Measurements from ENCODE around the gene ARHGAP24. TPM values are rescaled to one million over a fixed set of nuclear protein-coding genes. Genes with fewer than 3 reads are reported as not detected.

Gene ARHGAP24
- total and polyA plus RNA-seq, 7 donors: 0.46 to 40.4 (median 23.1) TPM

- no peaks in the 10 kb centered on the region for H3K36me3 ChIP-seq
- H3K9me3 ChIP-seq: no peaks in the 10 kb centered on the region
- H3K4me1 ChIP-seq: peaks cover 0 to 14% (median 6%) of the 10 kb centered on the region in 4 donors
- intact Hi-C loops (cut with DNase I): no loop called here
- 19 to 30% methylated on average over 1 of the region's 1 CpG for WGBS, 2 donors
- DNase-seq: no peak
- no peak overlapping the region for H3K27ac ChIP-seq
- H3K4me3 ChIP-seq: no peak overlapping the region
- no peaks in the 10 kb centered on the region for H3K27me3 ChIP-seq
- TF ChIP-seq EP300 (IDR thresholded peaks at IDR 0.05): no peak
- no peak for TF ChIP-seq POLR2AphosphoS5 (IDR thresholded peaks at IDR 0.05)
- TF ChIP-seq, protein P1, sequence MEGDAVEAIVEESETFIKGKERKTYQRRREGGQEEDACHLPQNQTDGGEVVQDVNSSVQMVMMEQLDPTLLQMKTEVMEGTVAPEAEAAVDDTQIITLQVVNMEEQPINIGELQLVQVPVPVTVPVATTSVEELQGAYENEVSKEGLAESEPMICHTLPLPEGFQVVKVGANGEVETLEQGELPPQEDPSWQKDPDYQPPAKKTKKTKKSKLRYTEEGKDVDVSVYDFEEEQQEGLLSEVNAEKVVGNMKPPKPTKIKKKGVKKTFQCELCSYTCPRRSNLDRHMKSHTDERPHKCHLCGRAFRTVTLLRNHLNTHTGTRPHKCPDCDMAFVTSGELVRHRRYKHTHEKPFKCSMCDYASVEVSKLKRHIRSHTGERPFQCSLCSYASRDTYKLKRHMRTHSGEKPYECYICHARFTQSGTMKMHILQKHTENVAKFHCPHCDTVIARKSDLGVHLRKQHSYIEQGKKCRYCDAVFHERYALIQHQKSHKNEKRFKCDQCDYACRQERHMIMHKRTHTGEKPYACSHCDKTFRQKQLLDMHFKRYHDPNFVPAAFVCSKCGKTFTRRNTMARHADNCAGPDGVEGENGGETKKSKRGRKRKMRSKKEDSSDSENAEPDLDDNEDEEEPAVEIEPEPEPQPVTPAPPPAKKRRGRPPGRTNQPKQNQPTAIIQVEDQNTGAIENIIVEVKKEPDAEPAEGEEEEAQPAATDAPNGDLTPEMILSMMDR (IDR thresholded peaks at IDR 0.05): no peak
- TF ChIP-seq POLR2A (IDR thresholded peaks at IDR 0.05): no peak
Measured at GRCh38 chr4:85732124-85732523, 257.2 kb downstream of the ARHGAP24 start.

DNA sequence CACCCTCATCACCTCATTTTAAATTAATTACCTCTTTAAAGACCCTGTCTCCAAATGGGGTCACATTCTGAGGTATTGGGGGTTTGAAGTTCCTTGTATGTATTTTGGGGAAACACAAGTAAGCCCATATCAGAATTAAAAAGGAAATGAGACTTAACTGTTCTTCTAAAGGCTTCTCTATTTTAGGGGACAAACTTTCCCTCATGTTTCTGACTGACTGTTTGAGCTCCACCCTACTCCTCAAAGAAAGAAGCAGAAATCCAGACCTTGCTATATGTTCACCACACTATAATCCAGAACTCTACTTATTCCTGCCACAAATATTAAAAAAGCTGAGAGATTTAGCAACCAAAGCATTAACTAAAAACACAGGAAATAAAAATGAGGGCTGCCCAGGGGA lies 258.8 kb downstream of the ARHGAP24 start:
- Histone ChIP-seq H3K4me1 (peaks cover 0 to 6% (median 2%) of the 10 kb centered on the region in 4 donors), H3K9me3 (no peaks in the 10 kb centered on the region), H3K4me3 (no peak overlapping the region), H3K27me3 (no peaks in the 10 kb centered on the region), H3K36me3 (no peaks in the 10 kb centered on the region), H3K27ac (peak overlapping the region in 2 of 4 donors; percentile 40 to 43)
- TF ChIP-seq POLR2AphosphoS5 (IDR thresholded peaks at IDR 0.05) (no peak), POLR2A (IDR thresholded peaks at IDR 0.05) (no peak), EP300 (IDR thresholded peaks at IDR 0.05) (no peak)
- TF ChIP-seq, protein P1 (IDR thresholded peaks at IDR 0.05): no peak
- intact Hi-C loops (cut with DNase I): no loop called here
- DNase-seq: no peak

DNA sequence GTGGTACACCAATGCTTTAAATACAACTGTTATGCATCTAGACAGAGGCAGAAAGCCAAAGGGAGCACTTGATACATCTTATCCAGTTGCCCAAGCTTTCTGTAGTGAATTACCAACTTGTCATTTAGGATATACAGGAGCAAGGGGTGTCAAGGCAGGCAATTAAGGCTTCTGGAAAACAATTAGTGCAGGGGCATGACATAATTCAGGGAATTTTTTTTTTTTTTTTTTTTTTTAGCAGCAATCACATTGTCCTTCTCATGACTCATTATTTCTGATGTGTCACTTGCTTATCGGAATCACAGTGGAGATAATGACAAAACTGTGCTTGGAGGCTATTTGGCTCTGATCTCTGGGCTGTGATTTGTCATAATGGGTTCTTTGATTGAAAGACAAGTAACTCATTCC lies 259.5 kb downstream of the ARHGAP24 start:
- 57 to 82% methylated on average over 1 of the region's 1 CpG for WGBS, 2 donors
- peaks cover 0 to under 1% (median 0%) of the 10 kb centered on the region in 4 donors for H3K4me1 ChIP-seq
- intact Hi-C loops (cut with DNase I): no loop called here
- H3K4me3 ChIP-seq: no peak overlapping the region
- H3K27me3 ChIP-seq: no peaks in the 10 kb centered on the region
- peak overlapping the region in 2 of 4 donors; percentile 40 to 43 for H3K27ac ChIP-seq
- no peaks in the 10 kb centered on the region for H3K36me3 ChIP-seq
- no peaks in the 10 kb centered on the region for H3K9me3 ChIP-seq
- DNase-seq: no peak
- TF ChIP-seq POLR2AphosphoS5 (IDR thresholded peaks at IDR 0.05) (peak in 1 of 4 donors; percentile 33), EP300 (IDR thresholded peaks at IDR 0.05) (no peak)

DNA sequence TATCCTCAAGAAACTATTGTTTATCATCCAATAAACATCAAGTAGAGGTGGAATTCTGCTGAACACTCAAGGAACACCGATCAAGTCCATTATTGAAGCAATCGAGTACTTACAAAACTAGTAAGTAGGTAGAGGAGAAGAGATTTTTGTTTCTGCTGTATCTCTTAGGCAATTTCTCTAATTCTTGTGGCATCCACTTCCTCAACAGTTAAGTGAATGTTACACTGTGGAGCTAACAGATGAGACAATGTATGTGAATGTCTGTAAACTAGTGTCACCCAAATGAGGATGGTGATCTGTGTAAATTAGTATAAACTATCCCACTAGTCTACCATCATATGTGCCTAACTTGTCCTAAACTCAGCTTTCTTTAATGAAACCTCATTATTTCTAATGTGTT lies 261.6 kb downstream of the ARHGAP24 start:
- no peaks in the 10 kb centered on the region for H3K4me1 ChIP-seq
- 89% methylated on average over 2 of the region's 2 CpGs for WGBS, 2 donors
- H3K9me3 ChIP-seq: no peaks in the 10 kb centered on the region
- H3K27me3 ChIP-seq: no peaks in the 10 kb centered on the region
- no peak for DNase-seq
- no peak for TF ChIP-seq EP300 (IDR thresholded peaks at IDR 0.05)
- no peak for TF ChIP-seq POLR2A (IDR thresholded peaks at IDR 0.05)
- TF ChIP-seq POLR2AphosphoS5 (IDR thresholded peaks at IDR 0.05): no peak
- TF ChIP-seq, protein P1 (IDR thresholded peaks at IDR 0.05): no peak
- H3K36me3 ChIP-seq: no peaks in the 10 kb centered on the region
- intact Hi-C loops (cut with DNase I): no loop called here
- H3K4me3 ChIP-seq: no peak overlapping the region
- H3K27ac ChIP-seq: no peak overlapping the region

DNA sequence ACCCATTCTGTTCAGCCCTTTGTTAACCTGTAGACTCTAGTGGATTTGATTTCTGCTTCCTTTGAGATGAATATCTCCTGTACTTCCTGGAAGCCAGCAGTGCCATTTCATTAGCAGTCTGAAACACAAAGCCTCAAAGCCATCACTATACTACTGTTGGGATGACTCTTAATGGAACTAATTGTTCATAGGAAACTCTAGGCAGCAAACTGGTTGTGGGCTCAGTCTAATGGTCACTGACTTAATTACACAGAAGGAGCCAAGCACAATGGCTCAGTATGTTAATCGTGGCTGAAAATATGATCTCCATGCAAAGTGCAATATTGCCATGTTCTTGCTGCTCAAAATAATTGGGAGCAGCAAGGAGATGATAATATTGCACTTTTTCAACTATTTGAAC lies 262.3 kb downstream of the ARHGAP24 start:
- DNase-seq: no peak
- H3K9me3 ChIP-seq: no peaks in the 10 kb centered on the region
- H3K4me3 ChIP-seq: no peak overlapping the region
- no peaks in the 10 kb centered on the region for H3K27me3 ChIP-seq
- WGBS, 2 donors: 95 to 96% methylated on average over 1 of the region's 1 CpG
- no peaks in the 10 kb centered on the region for H3K4me1 ChIP-seq
- intact Hi-C loops (cut with DNase I): no loop called here
- no peak overlapping the region for H3K27ac ChIP-seq
- H3K36me3 ChIP-seq: no peaks in the 10 kb centered on the region
- TF ChIP-seq, protein P1 (IDR thresholded peaks at IDR 0.05): no peak
- TF ChIP-seq POLR2AphosphoS5 (IDR thresholded peaks at IDR 0.05) (no peak), POLR2A (IDR thresholded peaks at IDR 0.05) (no peak)
